K562 (cell line): Measurements from ENCODE around the gene RXYLT1. TPM values are rescaled to one million over a fixed set of nuclear protein-coding genes. Genes with fewer than 3 reads are reported as not detected.

Experiments used
- ATAC-seq: fragments of 200-7000 bp; cut with Tn5 transposase; 3 replicates; pipeline ENCODE4 v1.9.1; 2020; ENCODE audit warnings: moderate library complexity
- BruUV-seq: library from RNA; stranded (reverse); fragments of 400-500 nt; replicated peaks from 2 replicates; lab custom pipeline; 2021; lab: Mats Ljungman, UMichigan
- CTCF ChIA-PET: fragments of 300-600 bp; formaldehyde crosslinking; extraction: SDS; loops from one replicate; lab custom pipeline; 2021; ENCODE audit warnings: low intra/inter-chr PET ratio; lab: Yijun Ruan, JAX
- POLR2A ChIA-PET: fragments of 300-600, 350-650 bp; sonication (Branson Sonifier 250); formaldehyde crosslinking; extraction: SDS; loops from one replicate; lab custom pipeline; 2021; ENCODE audit warnings: antibody characterized with exemption, inconsistent platforms; lab: Yijun Ruan, JAX
- DNase-seq, 4 experiments: peaks; one replicate each; pipeline versions ENCODE4 v3.0.0 to v3.0.0-alpha.2; 2011 to 2018; ENCODE audit warnings: low spot score in 3 of 4, mixed read lengths in 3 of 4; ENCODE audit errors: extremely low read depth in 1 of 4
- FAIRE-seq: peaks from 2 replicates; lab custom pipeline; 2011; peaks lifted over from hg19 to GRCh38; lab: Jason Lieb, UNC
- H2AFZ ChIP-seq: 2 replicates; pipeline ENCODE4 v1.6.0; 2011; ENCODE audit warnings: low read depth, low read length, control low read depth, inconsistent platforms
- H3K27ac ChIP-seq: fragments of 200-600 bp; 3 replicates; pipeline ENCODE4 v1.8.0; 2011; ENCODE audit warnings: low read depth, mild to moderate bottlenecking, control low read depth, inconsistent platforms, low read length, moderate library complexity, mixed read lengths; ENCODE audit errors: extremely low read depth
- H3K27me3 ChIP-seq, 2 experiments: fragments of 300-600 bp in 1 of 2; 2 replicates in 1 of 2; 3 replicates in 1 of 2; pipeline versions ENCODE4 v1.6.0 to v1.8.0; 2011; ENCODE audit warnings: inconsistent platforms in 2 of 2, low read length in 2 of 2, mild to moderate bottlenecking in 1 of 2, mixed read lengths in 1 of 2, moderate library complexity in 1 of 2; ENCODE audit not compliant: control insufficient read depth in 2 of 2, insufficient read depth in 2 of 2
- H3K36me3 ChIP-seq: fragments of 300-600 bp; 3 replicates; pipeline ENCODE4 v1.8.0; 2011; ENCODE audit warnings: mild to moderate bottlenecking, low read length, inconsistent platforms; ENCODE audit not compliant: control insufficient read depth, insufficient read depth
- H3K4me1 ChIP-seq, 2 experiments: fragments of 200-600 bp in 1 of 2; replicated peaks in 1 of 2; 2 replicates in 1 of 2; 3 replicates in 1 of 2; pipeline versions ENCODE4 v1.5.1 to v1.8.0; 2011; ENCODE audit warnings: inconsistent platforms in 2 of 2, low read length in 2 of 2, mild to moderate bottlenecking in 1 of 2, mixed read lengths in 1 of 2, moderate library complexity in 1 of 2; ENCODE audit not compliant: control insufficient read depth in 2 of 2, insufficient read depth in 2 of 2
- H3K4me2 ChIP-seq: 2 replicates; pipeline ENCODE4 v1.6.1; 2011; ENCODE audit warnings: low read length, control low read depth, inconsistent platforms, mixed read lengths; ENCODE audit not compliant: insufficient read depth
- H3K4me3 ChIP-seq: fragments of 200-600 bp; sonication (generic), shearing (Covaris generic); 2 replicates; pipeline ENCODE4 v1.5.1; 2016; ENCODE audit warnings: control low read depth, inconsistent platforms
- H3K79me2 ChIP-seq: fragments of 200-600 bp; 3 replicates; pipeline ENCODE4 v1.8.0; 2011; ENCODE audit warnings: low read length, inconsistent platforms; ENCODE audit not compliant: control insufficient read depth, insufficient read depth
- H3K9ac ChIP-seq, 2 experiments: 2 replicates each; pipeline versions ENCODE4 v1.6.0 to v1.6.1; 2011; ENCODE audit warnings: low read depth in 2 of 2, low read length in 2 of 2, control low read depth in 1 of 2, inconsistent platforms in 1 of 2, mild to moderate bottlenecking in 1 of 2, mixed read lengths in 1 of 2; ENCODE audit not compliant: insufficient read depth in 1 of 2
- H3K9me1 ChIP-seq: one replicate; pipeline ENCODE4 v1.6.0; 2011; ENCODE audit warnings: inconsistent platforms, mild to moderate bottlenecking, low read length, moderate library complexity; ENCODE audit not compliant: control insufficient read depth, insufficient read depth
- H3K9me3 ChIP-seq: replicated peaks from 2 replicates; pipeline ENCODE4 v1.5.1; 2011; ENCODE audit warnings: low read depth, low read length, inconsistent platforms; ENCODE audit not compliant: control insufficient read depth, insufficient read depth
- H4K20me1 ChIP-seq: replicated peaks from 2 replicates; pipeline ENCODE4 v1.6.1; 2011; ENCODE audit warnings: low read length, inconsistent platforms, mixed read lengths; ENCODE audit not compliant: control insufficient read depth, insufficient read depth
- CTCF ChIP-seq, 3 experiments: IDR thresholded peaks in 2 of 3; conservative IDR thresholded peaks in 1 of 3; 2 replicates each; pipeline ENCODE4 v1.5.1; 2011 to 2012; ENCODE audit warnings: low read length in 3 of 3, mild to moderate bottlenecking in 3 of 3, control low read depth in 2 of 3, improper control_type of control experiment in 1 of 3, inconsistent platforms in 1 of 3, low read depth in 1 of 3, mixed read lengths in 1 of 3, moderate library complexity in 1 of 3; ENCODE audit not compliant: insufficient read depth in 2 of 3
- DEAF1 ChIP-seq: fragments of 450-650 bp; formaldehyde crosslinking; IDR thresholded peaks from 2 replicates; pipeline ENCODE4 v1.4.0; 2020; ENCODE audit warnings: mild to moderate bottlenecking, moderate library complexity
- FOXJ2 ChIP-seq: fragments of 200-800 bp; sonication (Bioruptor generic); IDR thresholded peaks from 2 replicates; pipeline ENCODE4 v1.6.1; 2016; ENCODE audit warnings: missing genetic modification characterization, missing compliant biosample characterization
- HMGN3 ChIP-seq: IDR thresholded peaks from 2 replicates; pipeline ENCODE4 v1.6.1; 2011; ENCODE audit warnings: borderline replicate concordance, low read depth, mild to moderate bottlenecking, mixed read lengths, low read length; ENCODE audit not compliant: insufficient read length; ENCODE audit errors: extremely low read depth
- IRF9 ChIP-seq: fragments of 450-650 bp; IDR thresholded peaks from 2 replicates; pipeline ENCODE4 v1.6.1; 2016; ENCODE audit warnings: missing biosample characterization, missing genetic modification characterization
- NR3C1 ChIP-seq: sonication (generic); formaldehyde crosslinking; IDR thresholded peaks from 2 replicates; pipeline ENCODE4 v1.8.1; 2022; ENCODE audit warnings: missing genetic modification reagents
- POU5F1 ChIP-seq: fragments of 150-350 bp; IDR thresholded peaks from 2 replicates; pipeline ENCODE4 v1.6.1; 2014; ENCODE audit warnings: borderline replicate concordance, low read length, low read depth, mild to moderate bottlenecking; ENCODE audit not compliant: partially characterized antibody
- SPI1 ChIP-seq: IDR thresholded peaks from 2 replicates; pipeline ENCODE4 v1.6.1; 2011; ENCODE audit warnings: low read depth, low read length, control low read depth, borderline replicate concordance
- ZNF12 ChIP-seq: sonication (generic); formaldehyde crosslinking; IDR thresholded peaks from 2 replicates; pipeline ENCODE4 v1.4.0; 2020; ENCODE audit warnings: mild to moderate bottlenecking, missing genetic modification reagents
- ZNF699 ChIP-seq: fragments of 250-450 bp; sonication (Bioruptor Pico); IDR thresholded peaks from 2 replicates; pipeline ENCODE4 v1.8.0; 2021; ENCODE audit warnings: mild to moderate bottlenecking, moderate library complexity; ENCODE audit not compliant: insufficient replicate concordance
- WGBS: fragments of 100-300 bp; shearing (Covaris generic); methylation state at CpG from one replicate; pipeline ENCODE4 v1.1.6; 2016; ENCODE audit warnings: low coverage, mixed read lengths; ENCODE audit not compliant: insufficient coverage; ENCODE audit errors: missing lambda C conversion rate; 5-methylcytosine and 5-hydroxymethylcytosine counted together
- in situ Hi-C: fragments of 300-500 bp; cut with MboI; formaldehyde crosslinking; loops from 4 replicates; pipeline ENCODE4 v1.15.0; 2018; ENCODE audit warnings: inconsistent platforms, mixed read lengths
- intact Hi-C: fragments of 100-400 bp; cut with micrococcal nuclease; formaldehyde crosslinking; loops from 2 replicates; pipeline ENCODE4 v1.14.2; 2022
- polyA plus RNA-seq, 8 experiments: library from polyadenylated mRNA; depleted of rRNA in 4 of 8; stranded (reverse) in 5 of 8; unstranded in 3 of 8; fragments of >200 nt; fragmentation: Nextera tagmentation in 2 of 8; fragmentation: Illumina TruSeq in 1 of 8; extraction: Ambion mirVana in 2 of 8; extraction: Trizol in 1 of 8; gene quantifications; 2 replicates each; pipeline versions ENCODE4 v1.2.1 to v1.2.3, GENCODE V29; 2011 to 2014; ENCODE audit warnings: inconsistent platforms in 1 of 8, missing spikeins in 1 of 8
- total RNA-seq, 7 experiments: library from RNA; depleted of rRNA in 6 of 7; stranded (reverse); fragments of >200 nt in 6 of 7; fragmentation: Illumina TruSeq in 2 of 7; extraction: Trizol in 2 of 7; gene quantifications; 2 replicates each; pipeline versions ENCODE4 v1.2.1 to v1.2.3, GENCODE V29; 2011 to 2021; ENCODE audit warnings: low replicate concordance in 1 of 7

Gene RXYLT1
- total and polyA plus RNA-seq, 9 of the 15 experiments (the other 6 are each of a cell fraction or from before 2014, with no cell fraction given) = 6.7 to 26.5 (median 20.9) TPM

- TF ChIP-seq CTCF (IDR thresholded peaks at IDR 0.05 in 2 of 3, conservative IDR thresholded peaks at IDR 0.05 in 1 of 3; ENCODE audit: insufficient read depth in 2 of 3, low read depth in 1 of 3, low read length in 3 of 3) = peak; percentile 32 to 62 (median 46); a peak in 4 of 6 replicates
Observed at GRCh38 chr12:63802012-63802608, 22.4 kb downstream of the RXYLT1 start (continued).

- ATAC-seq (no peak), FAIRE-seq (no peak), DNase-seq (no peak)
- ChIA-PET CTCF (no interaction called here), POLR2A (interaction anchor here (0.6 kb wide), 1 partner anchor 18 kb away, joined by 3 read pairs; no protein-coding TSS in a partner anchor)
- H3K79me2 ChIP-seq = no peaks in the 10 kb centered on the region
- H3K9me3 ChIP-seq = no peaks in the 10 kb centered on the region
- no peaks in the 10 kb centered on the region for H3K27me3 ChIP-seq
- no peak overlapping the region for H3K9ac ChIP-seq
- no peaks in the 10 kb centered on the region for H3K4me1 ChIP-seq
- no TSS peak for BruUV-seq
- no peak overlapping the region for H3K27ac ChIP-seq
- intact Hi-C loops = no loop called here
- H3K4me3 ChIP-seq = no peak overlapping the region
- H3K36me3 ChIP-seq = peaks cover 32% of the 10 kb centered on the region; the same call in 2 of the 3 replicates
- in situ Hi-C loops = loop anchor here (5.0 to 25.0 kb wide), 2 partner anchors 117 to 392 kb away; no protein-coding TSS in a partner anchor
- no peaks in the 10 kb centered on the region for H3K9me1 ChIP-seq
- H2AFZ ChIP-seq = no peak overlapping the region
- WGBS = 56% methylated on average over 2 of the region's 2 CpGs
- H4K20me1 ChIP-seq = no peaks in the 10 kb centered on the region
- no peak overlapping the region for H3K4me2 ChIP-seq
- TF ChIP-seq IRF9 = no peak
- TF ChIP-seq NR3C1 = no peak
- TF ChIP-seq POU5F1 = no peak
- no peak for TF ChIP-seq FOXJ2 (tag)
- no peak for TF ChIP-seq DEAF1 (CRISPR knock-in tag)
- TF ChIP-seq HMGN3 = no peak
- no peak for TF ChIP-seq SPI1
- TF ChIP-seq ZNF12 (CRISPR knock-in tag) = no peak
- no peak for TF ChIP-seq ZNF699
Observed at GRCh38 chr12:63804746-63805145, 25.0 kb downstream of the RXYLT1 start.
